WERI-Rb-1 (cell line): ENCODE data around the gene SPATA16.

ENCODE experiments used
- DNase-seq: peaks from one replicate; pipeline ENCODE4 v3.0.0-alpha.2; 2020
- H3K27ac ChIP-seq: fragments of 250-450 bp; sonication (Bioruptor Pico); 2 replicates; pipeline ENCODE4 v1.5.1; 2020; ENCODE audit warnings: mild to moderate bottlenecking, moderate library complexity
- H3K27me3 ChIP-seq: fragments of 250-450 bp; sonication (Bioruptor Pico); 2 replicates; pipeline ENCODE4 v1.5.1; 2021; ENCODE audit warnings: mild to moderate bottlenecking, low read depth, moderate library complexity; ENCODE audit not compliant: insufficient read depth, severe bottlenecking
- H3K36me3 ChIP-seq: fragments of 250-450 bp; sonication (Bioruptor Pico); 2 replicates; pipeline ENCODE4 v1.5.1; 2020; ENCODE audit warnings: mild to moderate bottlenecking, moderate library complexity
- H3K4me3 ChIP-seq: 2 replicates; pipeline ENCODE4 v1.5.1; 2011; ENCODE audit warnings: low read depth, mild to moderate bottlenecking, control low read depth, low read length
- H3K9me3 ChIP-seq: fragments of 250-450 bp; sonication (Bioruptor Pico); 2 replicates; pipeline ENCODE4 v1.5.1; 2021; ENCODE audit warnings: mild to moderate bottlenecking, moderate library complexity; ENCODE audit not compliant: severe bottlenecking
- CTCF ChIP-seq: IDR thresholded peaks from 2 replicates; pipeline ENCODE4 v1.5.1; 2011; ENCODE audit warnings: low read depth, mild to moderate bottlenecking, control low read depth, inconsistent platforms, low read length

SPATA16 gene

GRCh38 chr3:172856795-172857742 is 284.0 kb downstream of the SPATA16 start:
- H3K9me3 ChIP-seq, result no peaks in the 10 kb centered on the region
- H3K4me3 ChIP-seq, result no peak overlapping the region
- DNase-seq, result no peak
- no peak overlapping the region for H3K27ac ChIP-seq
- no peak for TF ChIP-seq CTCF
- H3K36me3 ChIP-seq, result no peaks in the 10 kb centered on the region
- no peaks in the 10 kb centered on the region for H3K27me3 ChIP-seq

GRCh38 chr3:172855037-172855436 is 286.0 kb downstream of the SPATA16 start:
- H3K36me3 ChIP-seq, result no peaks in the 10 kb centered on the region
- no peak for DNase-seq
- H3K27ac ChIP-seq, result no peak overlapping the region
- no peak overlapping the region for H3K4me3 ChIP-seq
- H3K27me3 ChIP-seq, result no peaks in the 10 kb centered on the region
- no peak for TF ChIP-seq CTCF
- no peaks in the 10 kb centered on the region for H3K9me3 ChIP-seq

GRCh38 chr3:172853921-172854666 is 286.9 kb downstream of the SPATA16 start:
- no peak for DNase-seq
- Histone ChIP-seq H3K4me3 (no peak overlapping the region), H3K27me3 (no peaks in the 10 kb centered on the region), H3K27ac (no peak overlapping the region), H3K9me3 (no peaks in the 10 kb centered on the region), H3K36me3 (no peaks in the 10 kb centered on the region)
- TF ChIP-seq CTCF, result no peak

- H3K9me3 ChIP-seq, result no peaks in the 10 kb centered on the region
- H3K4me3 ChIP-seq, result no peak overlapping the region
- H3K36me3 ChIP-seq, result no peaks in the 10 kb centered on the region
- no peak for DNase-seq
- no peak for TF ChIP-seq CTCF
- H3K27ac ChIP-seq, result no peak overlapping the region
- no peaks in the 10 kb centered on the region for H3K27me3 ChIP-seq
These were observed 288.0 kb downstream of the SPATA16 start for GRCh38 chr3:172853005-172853404.

GRCh38 chr3:172848910-172849309 is 292.1 kb downstream of the SPATA16 start:
- TF ChIP-seq CTCF, result no peak
- no peak for DNase-seq

More at GRCh38 chr3:172848910-172849309, 292.1 kb downstream of the SPATA16 start:
- H3K27me3 ChIP-seq, result no peaks in the 10 kb centered on the region
- no peaks in the 10 kb centered on the region for H3K9me3 ChIP-seq
- H3K36me3 ChIP-seq, result no peaks in the 10 kb centered on the region
- no peak overlapping the region for H3K4me3 ChIP-seq
- no peak overlapping the region for H3K27ac ChIP-seq
